SK-N-SH treated with all-trans-retinoic acid at 6 μM for 48 hours (cell line): ENCODE measurements around the gene STXBP5.

Experiments used
- ATAC-seq: fragments of 200-7000 bp; cut with Tn5 transposase; 3 replicates; pipeline ENCODE4 v1.9.1; 2020; ENCODE audit warnings: mild to moderate bottlenecking, moderate library complexity
- ARNTL ChIP-seq: fragments of 450-650 bp; formaldehyde crosslinking; IDR thresholded peaks from 2 replicates; pipeline ENCODE4 v1.5.0; 2020; ENCODE audit warnings: low read depth, mild to moderate bottlenecking, moderate library complexity, borderline replicate concordance
- CREB5 ChIP-seq: fragments of 250-450 bp; sonication (Bioruptor Pico); IDR thresholded peaks from 2 replicates; pipeline ENCODE4 v1.5.1; 2020; ENCODE audit warnings: low read depth, mild to moderate bottlenecking, moderate library complexity
- CSDC2 ChIP-seq: fragments of 250-450 bp; sonication (Bioruptor Pico); IDR thresholded peaks from 2 replicates; pipeline ENCODE4 v1.5.0; 2020; ENCODE audit warnings: mild to moderate bottlenecking, moderate library complexity
- GLIS3 ChIP-seq: fragments of 250-450 bp; sonication (Bioruptor Pico); IDR thresholded peaks from 2 replicates; pipeline ENCODE4 v1.5.0; 2020; ENCODE audit warnings: mild to moderate bottlenecking, moderate library complexity
- OSR1 ChIP-seq: fragments of 250-450 bp; sonication (Bioruptor Pico); IDR thresholded peaks from 2 replicates; pipeline ENCODE4 v1.8.0; 2022; ENCODE audit warnings: moderate library complexity, mild to moderate bottlenecking, inconsistent platforms
- SNAI2 ChIP-seq: fragments of 250-450 bp; sonication (Bioruptor Pico); IDR thresholded peaks from 2 replicates; pipeline ENCODE4 v1.5.0; 2020; ENCODE audit warnings: mild to moderate bottlenecking, moderate library complexity
- TCF4 ChIP-seq: fragments of 250-450 bp; sonication (Bioruptor Pico); IDR thresholded peaks from 2 replicates; pipeline ENCODE4 v1.8.0; 2021; ENCODE audit warnings: mild to moderate bottlenecking, moderate library complexity, borderline replicate concordance
- TSHZ2 ChIP-seq: fragments of 250-450 bp; sonication (Bioruptor Pico); IDR thresholded peaks from 2 replicates; pipeline ENCODE4 v1.5.0; 2020; ENCODE audit warnings: mild to moderate bottlenecking, moderate library complexity
- ZC3H10 ChIP-seq: fragments of 250-450 bp; sonication (Bioruptor Pico); IDR thresholded peaks from 2 replicates; pipeline ENCODE4 v1.5.1; 2021; ENCODE audit warnings: mild to moderate bottlenecking, moderate library complexity
- ZFP30 ChIP-seq: fragments of 450-650 bp; formaldehyde crosslinking; IDR thresholded peaks from 2 replicates; pipeline ENCODE4 v1.5.0; 2022; ENCODE audit warnings: mild to moderate bottlenecking, moderate library complexity
- ZNF565 ChIP-seq: fragments of 450-650 bp; formaldehyde crosslinking; conservative IDR thresholded peaks from 2 replicates; pipeline ENCODE4 v1.5.0; 2020; ENCODE audit warnings: low read depth, mild to moderate bottlenecking, moderate library complexity
- ZNF70 ChIP-seq: fragments of 450-650 bp; formaldehyde crosslinking; IDR thresholded peaks from 2 replicates; pipeline ENCODE4 v1.5.0; 2020; ENCODE audit warnings: mild to moderate bottlenecking, moderate library complexity
- TF ChIP-seq, protein P1 (sequence below): fragments of 250-450 bp; sonication (Bioruptor Pico); IDR thresholded peaks from 2 replicates; pipeline ENCODE4 v1.8.0; 2020; ENCODE audit warnings: mild to moderate bottlenecking, moderate library complexity, borderline replicate concordance
- TF ChIP-seq, protein P2 (sequence below): fragments of 250-450 bp; sonication (Bioruptor Pico); IDR thresholded peaks from 2 replicates; pipeline ENCODE4 v1.8.0; 2021; ENCODE audit warnings: low read depth, mild to moderate bottlenecking, moderate library complexity, borderline replicate concordance
- TF ChIP-seq, protein P3 (sequence below): fragments of 250-450 bp; sonication (Bioruptor Pico); IDR thresholded peaks from 2 replicates; pipeline ENCODE4 v1.5.1; 2021; ENCODE audit warnings: mild to moderate bottlenecking, moderate library complexity

The STXBP5 gene

DNA sequence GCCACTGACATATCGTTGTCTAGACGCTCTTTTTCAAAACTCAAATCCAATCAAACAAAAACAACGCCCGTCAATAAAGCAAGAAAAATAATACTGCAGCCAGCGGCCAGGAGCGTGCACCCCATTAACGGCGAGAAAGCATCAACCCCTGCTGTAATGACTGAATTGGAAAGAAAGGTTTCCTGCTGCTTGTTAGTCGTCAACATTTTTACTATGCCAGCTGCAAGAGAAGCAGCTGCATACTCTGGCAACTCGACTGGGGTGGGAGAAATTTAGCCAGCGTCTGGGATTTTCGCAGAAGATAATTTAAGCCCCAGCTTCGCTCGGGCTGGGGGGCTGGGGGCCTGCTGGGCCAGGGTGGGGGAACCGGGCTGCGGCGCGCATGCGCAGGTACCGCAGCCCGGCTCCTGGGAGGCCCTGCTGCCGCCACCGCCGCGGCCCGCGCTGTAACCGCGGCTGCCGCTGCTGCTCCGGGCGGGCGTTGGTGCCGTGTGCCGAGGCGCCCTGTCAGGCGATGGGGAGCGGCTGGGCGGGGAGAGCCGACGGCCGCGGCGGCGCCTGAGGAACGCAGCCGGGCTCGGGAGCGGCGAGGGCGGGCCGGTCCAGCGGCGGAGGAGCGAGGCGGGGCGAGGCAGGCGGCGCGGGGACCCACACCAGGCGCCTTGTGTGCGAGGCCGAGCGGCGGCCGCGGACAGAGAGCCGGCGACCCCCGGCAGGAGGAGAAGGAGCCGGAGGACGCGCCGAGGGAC, 732 bp upstream of the STXBP5 start:
- peak; percentile 61 for ATAC-seq
- no peak for TF ChIP-seq OSR1
- 0 out of 2 replicates have a peak, but pooled peaks have one; percentile 15 for TF ChIP-seq TCF4
- TF ChIP-seq, protein P1, sequence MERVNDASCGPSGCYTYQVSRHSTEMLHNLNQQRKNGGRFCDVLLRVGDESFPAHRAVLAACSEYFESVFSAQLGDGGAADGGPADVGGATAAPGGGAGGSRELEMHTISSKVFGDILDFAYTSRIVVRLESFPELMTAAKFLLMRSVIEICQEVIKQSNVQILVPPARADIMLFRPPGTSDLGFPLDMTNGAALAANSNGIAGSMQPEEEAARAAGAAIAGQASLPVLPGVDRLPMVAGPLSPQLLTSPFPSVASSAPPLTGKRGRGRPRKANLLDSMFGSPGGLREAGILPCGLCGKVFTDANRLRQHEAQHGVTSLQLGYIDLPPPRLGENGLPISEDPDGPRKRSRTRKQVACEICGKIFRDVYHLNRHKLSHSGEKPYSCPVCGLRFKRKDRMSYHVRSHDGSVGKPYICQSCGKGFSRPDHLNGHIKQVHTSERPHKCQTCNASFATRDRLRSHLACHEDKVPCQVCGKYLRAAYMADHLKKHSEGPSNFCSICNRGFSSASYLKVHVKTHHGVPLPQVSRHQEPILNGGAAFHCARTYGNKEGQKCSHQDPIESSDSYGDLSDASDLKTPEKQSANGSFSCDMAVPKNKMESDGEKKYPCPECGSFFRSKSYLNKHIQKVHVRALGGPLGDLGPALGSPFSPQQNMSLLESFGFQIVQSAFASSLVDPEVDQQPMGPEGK = peak; percentile 96

- no peak for TF ChIP-seq ZC3H10 (CRISPR knock-in tag)
- no peak for ATAC-seq
Observed at GRCh38 chr6:147204843-147205311, 660 bp downstream of the STXBP5 start.

- ATAC-seq = no peak
- no peak for TF ChIP-seq ARNTL
- TF ChIP-seq, protein P2, sequence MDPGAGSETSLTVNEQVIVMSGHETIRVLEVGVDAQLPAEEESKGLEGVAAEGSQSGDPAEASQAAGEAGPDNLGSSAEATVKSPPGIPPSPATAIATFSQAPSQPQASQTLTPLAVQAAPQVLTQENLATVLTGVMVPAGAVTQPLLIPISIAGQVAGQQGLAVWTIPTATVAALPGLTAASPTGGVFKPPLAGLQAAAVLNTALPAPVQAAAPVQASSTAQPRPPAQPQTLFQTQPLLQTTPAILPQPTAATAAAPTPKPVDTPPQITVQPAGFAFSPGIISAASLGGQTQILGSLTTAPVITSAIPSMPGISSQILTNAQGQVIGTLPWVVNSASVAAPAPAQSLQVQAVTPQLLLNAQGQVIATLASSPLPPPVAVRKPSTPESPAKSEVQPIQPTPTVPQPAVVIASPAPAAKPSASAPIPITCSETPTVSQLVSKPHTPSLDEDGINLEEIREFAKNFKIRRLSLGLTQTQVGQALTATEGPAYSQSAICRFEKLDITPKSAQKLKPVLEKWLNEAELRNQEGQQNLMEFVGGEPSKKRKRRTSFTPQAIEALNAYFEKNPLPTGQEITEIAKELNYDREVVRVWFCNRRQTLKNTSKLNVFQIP (CRISPR knock-in tag) = no peak
- no peak for TF ChIP-seq SNAI2 (CRISPR knock-in tag)
- TF ChIP-seq ZNF565 = no peak
- TF ChIP-seq GLIS3 (CRISPR knock-in tag) = no peak
- TF ChIP-seq, protein P3, sequence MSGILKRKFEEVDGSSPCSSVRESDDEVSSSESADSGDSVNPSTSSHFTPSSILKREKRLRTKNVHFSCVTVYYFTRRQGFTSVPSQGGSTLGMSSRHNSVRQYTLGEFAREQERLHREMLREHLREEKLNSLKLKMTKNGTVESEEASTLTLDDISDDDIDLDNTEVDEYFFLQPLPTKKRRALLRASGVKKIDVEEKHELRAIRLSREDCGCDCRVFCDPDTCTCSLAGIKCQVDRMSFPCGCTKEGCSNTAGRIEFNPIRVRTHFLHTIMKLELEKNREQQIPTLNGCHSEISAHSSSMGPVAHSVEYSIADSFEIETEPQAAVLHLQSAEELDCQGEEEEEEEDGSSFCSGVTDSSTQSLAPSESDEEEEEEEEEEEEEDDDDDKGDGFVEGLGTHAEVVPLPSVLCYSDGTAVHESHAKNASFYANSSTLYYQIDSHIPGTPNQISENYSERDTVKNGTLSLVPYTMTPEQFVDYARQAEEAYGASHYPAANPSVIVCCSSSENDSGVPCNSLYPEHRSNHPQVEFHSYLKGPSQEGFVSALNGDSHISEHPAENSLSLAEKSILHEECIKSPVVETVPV (CRISPR knock-in tag) = no peak
- TF ChIP-seq ZC3H10 (CRISPR knock-in tag) = no peak
- no peak for TF ChIP-seq ZNF70 (CRISPR knock-in tag)
- no peak for TF ChIP-seq TSHZ2 (CRISPR knock-in tag)
- TF ChIP-seq CSDC2 (CRISPR knock-in tag) = no peak
- TF ChIP-seq ZFP30 (CRISPR knock-in tag) = no peak
- TF ChIP-seq CREB5 (CRISPR knock-in tag) = no peak
- TF ChIP-seq, protein P1 = no peak
Observed at GRCh38 chr6:147205690-147206600, 1.7 kb downstream of the STXBP5 start.
